Measurements from ENCODE around the gene GZMM.

Gene GZMM

GRCh38 chr19:595326-596262, 51.7 kb downstream of the GZMM start:
- FAIRE-seq = no peak

GRCh38 chr19:596263-596655, 52.4 kb downstream of the GZMM start:
- FAIRE-seq (no peak), DNase-seq (ENCODE audit: low spot score) (no peak)

More at GRCh38 chr19:595326-596262, 51.7 kb downstream of the GZMM start:
- no peak for DNase-seq (ENCODE audit: low spot score)

GRCh38 chr19:597406-598315, 53.8 kb downstream of the GZMM start:
- DNase-seq (ENCODE audit: low spot score) = no peak
- FAIRE-seq = no peak
